ENCODE results near the gene ADK.

Gene ADK

GRCh38 chr10:74365109-74365508, 214.1 kb downstream of the ADK start:
- Histone ChIP-seq H3K4me3 (ENCODE audit: low read length, poor library complexity, severe bottlenecking) (no peak overlapping the region), H3K36me3 (ENCODE audit: insufficient read depth, low read length) (peaks cover 14% of the 10 kb centered on the region), H3K4me2 (ENCODE audit: low read depth, low read length, poor library complexity, severe bottlenecking) (no peak overlapping the region), H3K79me2 (ENCODE audit: insufficient read depth, low read length) (no peaks in the 10 kb centered on the region), H3K9me2 (replicated peaks; ENCODE audit: low read depth, low read length) (no peaks in the 10 kb centered on the region), H3K4me1 (ENCODE audit: insufficient read depth, low read length, poor library complexity, severe bottlenecking) (peaks cover 5% of the 10 kb centered on the region), H3K9me3 (ENCODE audit: insufficient read depth, low read depth, low read length) (peaks cover 20% of the 10 kb centered on the region), H4K20me1 (ENCODE audit: insufficient read depth, low read length, poor library complexity, severe bottlenecking) (no peaks in the 10 kb centered on the region), H3K9ac (ENCODE audit: low read depth, low read length, poor library complexity, severe bottlenecking) (no peak overlapping the region), H3K27me3 (ENCODE audit: insufficient read depth, low read length, poor library complexity, severe bottlenecking) (no peaks in the 10 kb centered on the region), H2AFZ (ENCODE audit: low read length) (no peak overlapping the region), H3F3A (ENCODE audit: low read depth) (no peaks in the 10 kb centered on the region)
- no peak for TF ChIP-seq EZH2phosphoT487 (IDR thresholded peaks at IDR 0.05; ENCODE audit: borderline replicate concordance)
- TF ChIP-seq CTCF (conservative IDR thresholded peaks at IDR 0.05; ENCODE audit: low read length) = no peak

- Histone ChIP-seq H3K27me3 (ENCODE audit: insufficient read depth, low read length, poor library complexity, severe bottlenecking) (no peaks in the 10 kb centered on the region), H3K9ac (ENCODE audit: low read depth, low read length, poor library complexity, severe bottlenecking) (no peak overlapping the region), H3K4me3 (ENCODE audit: low read length, poor library complexity, severe bottlenecking) (no peak overlapping the region), H3K9me3 (ENCODE audit: insufficient read depth, low read depth, low read length) (no peaks in the 10 kb centered on the region; the same call in 1 of the 2 replicates), H4K20me1 (ENCODE audit: insufficient read depth, low read length, poor library complexity, severe bottlenecking) (no peaks in the 10 kb centered on the region), H3K9me2 (replicated peaks; ENCODE audit: low read depth, low read length) (no peaks in the 10 kb centered on the region), H3K36me3 (ENCODE audit: insufficient read depth, low read length) (no peaks in the 10 kb centered on the region), H3F3A (ENCODE audit: low read depth) (no peaks in the 10 kb centered on the region), H2AFZ (ENCODE audit: low read length) (no peak overlapping the region), H3K4me2 (ENCODE audit: low read depth, low read length, poor library complexity, severe bottlenecking) (no peak overlapping the region), H3K4me1 (ENCODE audit: insufficient read depth, low read length, poor library complexity, severe bottlenecking) (no peaks in the 10 kb centered on the region), H3K79me2 (ENCODE audit: insufficient read depth, low read length) (no peaks in the 10 kb centered on the region)
- no peak for TF ChIP-seq CTCF (conservative IDR thresholded peaks at IDR 0.05; ENCODE audit: low read length)
- TF ChIP-seq EZH2phosphoT487 (IDR thresholded peaks at IDR 0.05; ENCODE audit: borderline replicate concordance) = no peak
Observed at GRCh38 chr10:74371696-74372095, 220.7 kb downstream of the ADK start.

GRCh38 chr10:74373059-74373458, 222.0 kb downstream of the ADK start:
- TF ChIP-seq EZH2phosphoT487 (IDR thresholded peaks at IDR 0.05; ENCODE audit: borderline replicate concordance) (no peak), CTCF (conservative IDR thresholded peaks at IDR 0.05; ENCODE audit: low read length) (no peak)
- H3K4me3 ChIP-seq (ENCODE audit: low read length, poor library complexity, severe bottlenecking) = no peak overlapping the region
- no peaks in the 10 kb centered on the region for H3F3A ChIP-seq (ENCODE audit: low read depth)

More at GRCh38 chr10:74373059-74373458, 222.0 kb downstream of the ADK start:
- no peaks in the 10 kb centered on the region; the same call in 1 of the 2 replicates for H3K9me3 ChIP-seq (ENCODE audit: insufficient read depth, low read depth, low read length)
- no peaks in the 10 kb centered on the region for H3K9me2 ChIP-seq (replicated peaks; ENCODE audit: low read depth, low read length)
- no peaks in the 10 kb centered on the region for H3K36me3 ChIP-seq (ENCODE audit: insufficient read depth, low read length)
- no peaks in the 10 kb centered on the region for H3K27me3 ChIP-seq (ENCODE audit: insufficient read depth, low read length, poor library complexity, severe bottlenecking)
- H3K4me1 ChIP-seq (ENCODE audit: insufficient read depth, low read length, poor library complexity, severe bottlenecking) = no peaks in the 10 kb centered on the region
- no peak overlapping the region for H2AFZ ChIP-seq (ENCODE audit: low read length)
- H3K79me2 ChIP-seq (ENCODE audit: insufficient read depth, low read length) = no peaks in the 10 kb centered on the region
- H4K20me1 ChIP-seq (ENCODE audit: insufficient read depth, low read length, poor library complexity, severe bottlenecking) = no peaks in the 10 kb centered on the region
- H3K9ac ChIP-seq (ENCODE audit: low read depth, low read length, poor library complexity, severe bottlenecking) = no peak overlapping the region
- H3K4me2 ChIP-seq (ENCODE audit: low read depth, low read length, poor library complexity, severe bottlenecking) = no peak overlapping the region

Measured in Loucy (cell line).